H9 (cell line): ENCODE data around the gene BMP2K. TPM values are rescaled to one million over a fixed set of nuclear protein-coding genes. Genes with fewer than 3 reads are reported as not detected.
A peak's percentile ranks its signal among the peaks of the same experiment; 100 is the strongest.

Source experiments
- DNase-seq: peaks from one replicate; pipeline ENCODE4 v3.0.0-alpha.2; 2017
- H2AFZ ChIP-seq: one replicate; pipeline ENCODE4 v1.6.1; 2013; ENCODE audit warnings: mild to moderate bottlenecking, low read length, control low read depth, moderate library complexity
- H2AK5ac ChIP-seq: 2 replicates; pipeline ENCODE4 v1.6.1; 2013; ENCODE audit warnings: low read length, control low read depth, mixed read lengths; ENCODE audit not compliant: insufficient read length
- H2BK120ac ChIP-seq: one replicate; pipeline ENCODE4 v1.6.1; 2013; ENCODE audit warnings: low read depth, mild to moderate bottlenecking, low read length, control low read depth, inconsistent platforms; ENCODE audit not compliant: poor library complexity, severe bottlenecking
- H2BK12ac ChIP-seq: 2 replicates; pipeline ENCODE4 v1.6.1; 2013; ENCODE audit warnings: low read length, control low read depth, mixed read lengths, low read depth; ENCODE audit not compliant: insufficient read length
- H2BK15ac ChIP-seq: 2 replicates; pipeline ENCODE4 v1.6.1; 2013; ENCODE audit warnings: low read depth, low read length, control low read depth
- H2BK20ac ChIP-seq: one replicate; pipeline ENCODE4 v1.6.1; 2013; ENCODE audit warnings: low read depth, mild to moderate bottlenecking, low read length, control low read depth, inconsistent platforms; ENCODE audit not compliant: poor library complexity, severe bottlenecking
- H2BK5ac ChIP-seq: 2 replicates; pipeline ENCODE4 v1.6.1; 2013; ENCODE audit warnings: low read length, control low read depth, mixed read lengths; ENCODE audit not compliant: insufficient read length
- H3K14ac ChIP-seq: 2 replicates; pipeline ENCODE4 v1.6.1; 2013; ENCODE audit warnings: low read length, control low read depth; ENCODE audit not compliant: insufficient read depth
- H3K18ac ChIP-seq: 2 replicates; pipeline ENCODE4 v1.6.1; 2013; ENCODE audit warnings: low read depth, mild to moderate bottlenecking, mixed read lengths, low read length, control low read depth; ENCODE audit not compliant: insufficient read length
- H3K23ac ChIP-seq: 2 replicates; pipeline ENCODE4 v1.6.1; 2013; ENCODE audit warnings: low read length, control low read depth, mixed read lengths, low read depth; ENCODE audit not compliant: insufficient read length
- H3K23me2 ChIP-seq: 2 replicates; pipeline ENCODE4 v1.6.1; 2013; ENCODE audit warnings: low read depth, mild to moderate bottlenecking, mixed read lengths, low read length, control low read depth; ENCODE audit not compliant: insufficient read length, poor library complexity, severe bottlenecking
- H3K27ac ChIP-seq: 2 replicates; pipeline ENCODE4 v1.5.1; 2013; ENCODE audit warnings: low read length, control low read depth, mixed read lengths, low read depth; ENCODE audit not compliant: insufficient read length
- H3K27me3 ChIP-seq: 2 replicates; pipeline ENCODE4 v1.6.1; 2013; ENCODE audit warnings: low read length, control low read depth, inconsistent platforms; ENCODE audit not compliant: insufficient read depth
- H3K4ac ChIP-seq: 2 replicates; pipeline ENCODE4 v1.6.1; 2013; ENCODE audit warnings: low read depth, mild to moderate bottlenecking, control low read depth, inconsistent platforms, low read length, moderate library complexity
- H3K4me1 ChIP-seq: 2 replicates; pipeline ENCODE4 v1.6.1; 2013; ENCODE audit warnings: low read length, control low read depth, inconsistent platforms; ENCODE audit not compliant: insufficient read depth
- H3K4me2 ChIP-seq: 2 replicates; pipeline ENCODE4 v1.6.1; 2013; ENCODE audit warnings: low read length, control low read depth, mixed read lengths; ENCODE audit not compliant: insufficient read length, insufficient read depth
- H3K56ac ChIP-seq: 2 replicates; pipeline ENCODE4 v1.6.1; 2013; ENCODE audit warnings: low read depth, mild to moderate bottlenecking, mixed read lengths, low read length, control low read depth; ENCODE audit not compliant: insufficient read length
- H3K79me1 ChIP-seq: 2 replicates; pipeline ENCODE4 v1.6.1; 2013; ENCODE audit warnings: low read depth, mild to moderate bottlenecking, moderate library complexity, low read length, control low read depth, inconsistent platforms; ENCODE audit not compliant: insufficient read depth, poor library complexity, severe bottlenecking
- H3K79me2 ChIP-seq: 2 replicates; pipeline ENCODE4 v1.6.1; 2013; ENCODE audit warnings: low read length, control low read depth, inconsistent platforms; ENCODE audit not compliant: insufficient read depth
- H3K9ac ChIP-seq: 2 replicates; pipeline ENCODE4 v1.6.1; 2013; ENCODE audit warnings: low read length, control low read depth, mixed read lengths; ENCODE audit not compliant: insufficient read length; ENCODE audit errors: extremely low read depth
- H3K9me3 ChIP-seq: one replicate; pipeline ENCODE4 v1.6.1; 2013; ENCODE audit warnings: low read depth, low read length, inconsistent platforms; ENCODE audit not compliant: control insufficient read depth
- H3T11ph ChIP-seq: one replicate; pipeline ENCODE4 v1.6.1; 2013; ENCODE audit warnings: mild to moderate bottlenecking, low read length, control low read depth, inconsistent platforms
- H4K20me1 ChIP-seq: one replicate; pipeline ENCODE4 v1.6.1; 2013; ENCODE audit not compliant: control insufficient read depth, insufficient read length, insufficient read depth
- H4K5ac ChIP-seq: 2 replicates; pipeline ENCODE4 v1.6.1; 2013; ENCODE audit warnings: low read depth, mild to moderate bottlenecking, mixed read lengths, low read length, control low read depth; ENCODE audit not compliant: insufficient read length
- H4K8ac ChIP-seq: replicated peaks from 2 replicates; pipeline ENCODE4 v1.6.1; 2013; ENCODE audit warnings: low read length, control low read depth, mixed read lengths, low read depth; ENCODE audit not compliant: insufficient read length
- H4K91ac ChIP-seq: 2 replicates; pipeline ENCODE4 v1.6.1; 2013; ENCODE audit warnings: low read depth, mild to moderate bottlenecking, moderate library complexity, mixed read lengths, low read length, control low read depth; ENCODE audit not compliant: insufficient read length
- H3K27ac Mint-ChIP-seq, 3 experiments: 2 replicates in 2 of 3; 3 replicates in 1 of 3; pipeline ENCODE4 v1.8.0; 2020 to 2021; ENCODE audit warnings: mixed read lengths in 3 of 3, mild to moderate bottlenecking in 1 of 3, moderate library complexity in 1 of 3
- H3K27me3 Mint-ChIP-seq: 2 replicates; pipeline ENCODE4 v1.8.0; 2021; ENCODE audit warnings: low read depth, mild to moderate bottlenecking, moderate library complexity, mixed read lengths
- H3K36me3 Mint-ChIP-seq, 3 experiments: 2 replicates in 2 of 3; 3 replicates in 1 of 3; pipeline ENCODE4 v1.8.0; 2020 to 2021; ENCODE audit warnings: low read depth in 3 of 3, mixed read lengths in 3 of 3; ENCODE audit not compliant: insufficient read depth in 1 of 3
- H3K4me1 Mint-ChIP-seq, 2 experiments: 2 replicates each; pipeline ENCODE4 v1.8.0; 2020; ENCODE audit warnings: mixed read lengths in 2 of 2
- H3K4me3 Mint-ChIP-seq, 2 experiments: 2 replicates in 1 of 2; 3 replicates in 1 of 2; pipeline ENCODE4 v1.8.0; 2020 to 2021; ENCODE audit warnings: mild to moderate bottlenecking in 2 of 2, mixed read lengths in 2 of 2, moderate library complexity in 1 of 2
- H3K9me3 Mint-ChIP-seq, 2 experiments: 2 replicates in 1 of 2; 3 replicates in 1 of 2; pipeline ENCODE4 v1.8.0; 2020; ENCODE audit warnings: mild to moderate bottlenecking in 2 of 2, mixed read lengths in 2 of 2, moderate library complexity in 1 of 2
- CTCF ChIP-seq: fragments of 200-600 bp; sonication (generic); conservative IDR thresholded peaks from 3 replicates; pipeline ENCODE4 v1.8.0; 2021; ENCODE audit warnings: antibody characterized with exemption, mild to moderate bottlenecking
- total RNA-seq: library from RNA; stranded (reverse); gene quantifications from 2 replicates; pipeline ENCODE4 v1.2.1, GENCODE V29; 2021

Gene BMP2K
- total RNA-seq, 1 experiment from 2014 or later = 26.4 TPM

- Mint-ChIP-seq H3K27me3 (no peaks in the 10 kb centered on the region), H3K4me1 (no peaks in the 10 kb centered on the region), H3K27ac (0 out of 7 replicates have a peak overlapping the region, but pooled peaks of 1 of the 3 experiments have one; percentile 12), H3K9me3 (no peaks in the 10 kb centered on the region), H3K36me3 (peaks cover 14 to 19% (median 16%) of the 10 kb centered on the region in 3 experiments; a peak in 6 of 7 replicates), H3K4me3 (no peak overlapping the region)
- no peak overlapping the region for H2BK20ac ChIP-seq
- H3T11ph ChIP-seq = no peak overlapping the region
- no peak overlapping the region for H2AFZ ChIP-seq
- no peak overlapping the region for H3K18ac ChIP-seq
- H4K5ac ChIP-seq = no peak overlapping the region
- H3K56ac ChIP-seq = no peak overlapping the region
- no peak overlapping the region for H3K14ac ChIP-seq
- no peak overlapping the region for H3K4ac ChIP-seq
- no peaks in the 10 kb centered on the region for H3K23me2 ChIP-seq
- no peaks in the 10 kb centered on the region for H3K79me2 ChIP-seq
- H2AK5ac ChIP-seq = no peak overlapping the region
- no peak overlapping the region for H2BK15ac ChIP-seq
- no peak for TF ChIP-seq CTCF
- H4K91ac ChIP-seq = no peak overlapping the region
- H3K27ac ChIP-seq = no peak overlapping the region
- H3K9me3 ChIP-seq = no peaks in the 10 kb centered on the region
- H2BK120ac ChIP-seq = no peak overlapping the region
- H3K9ac ChIP-seq = no peak overlapping the region
- no peak overlapping the region for H3K23ac ChIP-seq
- H4K20me1 ChIP-seq = no peaks in the 10 kb centered on the region
- no peak overlapping the region for H3K4me2 ChIP-seq
- H4K8ac ChIP-seq = no peak overlapping the region
- H2BK12ac ChIP-seq = no peak overlapping the region
- no peaks in the 10 kb centered on the region for H3K79me1 ChIP-seq
- no peak overlapping the region for H2BK5ac ChIP-seq
- H3K4me1 ChIP-seq = no peaks in the 10 kb centered on the region
- DNase-seq = no peak
- no peaks in the 10 kb centered on the region for H3K27me3 ChIP-seq
These were observed 109.4 kb downstream of the BMP2K start for GRCh38 chr4:78885598-78885997.
